ENCODE measurements around the gene ASZ1. TPM values are rescaled to one million over a fixed set of nuclear protein-coding genes. Genes with fewer than 3 reads are reported as not detected.

Gene ASZ1
- total RNA-seq, 1 experiment from 2014 or later = not detected

- no peak for DNase-seq
- Histone ChIP-seq H3K36me3 (no peaks in the 10 kb centered on the region), H3K27me3 (no peaks in the 10 kb centered on the region), H3K9me3 (no peaks in the 10 kb centered on the region), H3K4me3 (no peak overlapping the region)
These were observed 14.9 kb downstream of the ASZ1 start for GRCh38 chr7:117412390-117412789.

GRCh38 chr7:117411539-117411938, 15.8 kb downstream of the ASZ1 start:
- H3K4me3 ChIP-seq = no peak overlapping the region
- no peaks in the 10 kb centered on the region for H3K9me3 ChIP-seq
- H3K36me3 ChIP-seq = no peaks in the 10 kb centered on the region
- DNase-seq = no peak
- H3K27me3 ChIP-seq = no peaks in the 10 kb centered on the region

GRCh38 chr7:117408831-117409230, 18.5 kb downstream of the ASZ1 start:
- no peak for DNase-seq
- Histone ChIP-seq H3K36me3 (no peaks in the 10 kb centered on the region), H3K9me3 (no peaks in the 10 kb centered on the region), H3K4me3 (no peak overlapping the region), H3K27me3 (no peaks in the 10 kb centered on the region)

- H3K27me3 ChIP-seq = no peaks in the 10 kb centered on the region
- no peak for DNase-seq
- no peak overlapping the region for H3K4me3 ChIP-seq
- no peaks in the 10 kb centered on the region for H3K9me3 ChIP-seq
- H3K36me3 ChIP-seq = no peaks in the 10 kb centered on the region
These were observed 21.8 kb downstream of the ASZ1 start for GRCh38 chr7:117405519-117405918.

GRCh38 chr7:117403737-117404136, 23.6 kb downstream of the ASZ1 start:
- Histone ChIP-seq H3K9me3 (no peaks in the 10 kb centered on the region), H3K4me3 (no peak overlapping the region), H3K27me3 (no peaks in the 10 kb centered on the region), H3K36me3 (no peaks in the 10 kb centered on the region)
- no peak for DNase-seq

- H3K27me3 ChIP-seq = no peaks in the 10 kb centered on the region
- H3K9me3 ChIP-seq = no peaks in the 10 kb centered on the region
- no peak for DNase-seq
- no peaks in the 10 kb centered on the region for H3K36me3 ChIP-seq
- H3K4me3 ChIP-seq = no peak overlapping the region
These were observed 25.2 kb downstream of the ASZ1 start for GRCh38 chr7:117402109-117402508.

- no peak for DNase-seq
- no peak overlapping the region for H3K4me3 ChIP-seq
- H3K9me3 ChIP-seq = no peaks in the 10 kb centered on the region
- no peaks in the 10 kb centered on the region for H3K36me3 ChIP-seq
- H3K27me3 ChIP-seq = no peaks in the 10 kb centered on the region
These were observed 25.8 kb downstream of the ASZ1 start for GRCh38 chr7:117401293-117402002.

GRCh38 chr7:117399820-117400422, 27.4 kb downstream of the ASZ1 start:
- Histone ChIP-seq H3K4me3 (no peak overlapping the region), H3K9me3 (no peaks in the 10 kb centered on the region), H3K36me3 (no peaks in the 10 kb centered on the region), H3K27me3 (no peaks in the 10 kb centered on the region)
- DNase-seq = no peak

DNA sequence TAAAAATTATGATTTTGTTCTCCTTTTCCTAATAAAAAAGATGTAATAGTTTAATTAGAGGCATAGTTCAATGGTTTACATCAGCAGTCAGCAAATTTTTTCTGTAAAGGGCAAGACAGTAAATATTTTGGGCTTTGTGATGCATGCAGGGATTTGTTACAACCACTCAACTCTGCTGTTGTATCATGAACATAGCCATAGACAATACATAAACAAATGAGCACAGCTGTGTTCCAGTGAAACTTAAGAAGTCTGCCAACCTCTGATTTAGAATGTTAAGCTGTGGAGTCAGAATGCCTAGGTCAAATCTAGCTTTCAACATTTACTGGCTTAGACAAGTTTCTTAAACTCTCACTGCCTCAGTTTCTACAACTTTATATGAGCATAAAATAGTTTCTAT, 31.6 kb downstream of the ASZ1 start:
- H3K36me3 ChIP-seq = no peaks in the 10 kb centered on the region
- DNase-seq = no peak
- no peaks in the 10 kb centered on the region for H3K27me3 ChIP-seq
- H3K9me3 ChIP-seq = no peaks in the 10 kb centered on the region
- H3K4me3 ChIP-seq = no peak overlapping the region

DNA sequence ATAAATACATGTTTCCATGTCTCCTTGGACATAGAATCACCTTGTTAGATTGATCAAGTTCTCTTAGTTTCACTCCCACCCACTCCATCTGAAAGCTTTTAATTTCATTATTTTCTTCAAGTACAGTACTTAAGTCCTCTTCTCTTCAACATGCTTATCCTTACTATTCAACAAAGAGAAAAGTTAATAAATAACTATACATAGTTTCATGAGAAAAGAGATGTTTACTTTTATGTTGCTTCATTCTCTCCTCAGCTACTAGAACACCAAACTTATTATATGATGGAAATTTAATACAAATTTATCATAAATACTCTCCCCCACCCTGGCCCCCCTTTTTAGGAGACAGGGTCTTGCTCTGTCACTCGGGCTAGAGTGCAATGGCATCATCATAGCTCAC, 33.5 kb downstream of the ASZ1 start:
- H3K9me3 ChIP-seq = no peaks in the 10 kb centered on the region
- no peak for DNase-seq
- no peaks in the 10 kb centered on the region for H3K36me3 ChIP-seq
- H3K27me3 ChIP-seq = no peaks in the 10 kb centered on the region
- H3K4me3 ChIP-seq = no peak overlapping the region

DNA sequence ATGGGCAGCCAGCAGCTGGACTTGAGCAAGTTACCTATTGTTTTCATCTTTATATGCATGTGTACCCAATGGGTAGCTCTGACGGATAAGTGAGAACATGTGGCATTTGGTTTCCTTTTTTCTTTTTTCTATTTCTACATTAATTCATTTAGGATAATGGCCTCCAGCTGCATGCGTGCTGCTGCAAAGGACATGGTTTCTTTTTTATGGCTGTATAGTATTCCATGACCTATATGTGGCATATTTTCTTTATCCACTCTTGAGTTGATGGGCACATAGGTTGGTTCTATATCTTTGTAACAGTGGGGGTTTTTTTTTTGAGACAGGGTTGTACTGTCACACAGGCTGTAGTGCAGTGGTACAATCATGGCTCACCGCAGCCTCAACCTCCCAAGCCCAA, 37.4 kb downstream of the ASZ1 start:
- Histone ChIP-seq H3K36me3 (no peaks in the 10 kb centered on the region), H3K4me3 (no peak overlapping the region), H3K27me3 (no peaks in the 10 kb centered on the region), H3K9me3 (no peaks in the 10 kb centered on the region)
- no peak for DNase-seq

DNA sequence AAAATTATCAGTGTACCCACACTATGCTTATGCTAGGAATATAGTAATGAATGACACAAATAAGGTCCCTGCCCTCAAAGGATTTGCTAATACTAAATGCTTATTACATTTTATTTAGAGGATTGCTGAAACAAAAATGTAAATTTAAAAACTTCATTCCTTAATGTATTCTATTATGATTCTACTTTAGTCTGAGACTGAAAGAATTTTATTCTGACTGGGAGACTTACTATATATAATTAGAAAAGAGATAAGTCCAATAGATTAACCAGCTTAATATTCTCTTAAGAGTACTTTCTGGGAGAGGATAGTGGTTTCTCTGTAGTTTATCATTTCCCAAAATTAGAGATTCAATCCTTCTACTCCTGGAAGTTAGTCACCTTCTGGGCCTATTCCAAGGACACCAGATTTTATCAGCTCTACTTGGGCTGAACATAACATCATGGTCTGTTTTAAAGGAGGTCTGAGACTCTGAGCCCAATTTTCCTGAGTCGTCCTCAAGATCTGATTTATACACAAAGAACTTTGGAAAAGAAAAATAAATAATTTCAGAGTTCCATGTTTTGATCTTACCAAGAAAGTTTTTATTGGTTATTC, 41.1 kb downstream of the ASZ1 start:
- no peaks in the 10 kb centered on the region for H3K9me3 ChIP-seq
- H3K36me3 ChIP-seq = no peaks in the 10 kb centered on the region
- no peak overlapping the region for H3K4me3 ChIP-seq
- no peaks in the 10 kb centered on the region for H3K27me3 ChIP-seq
- DNase-seq = no peak

GRCh38 chr7:117385363-117386109, 41.8 kb downstream of the ASZ1 start:
- Histone ChIP-seq H3K4me3 (no peak overlapping the region), H3K27me3 (no peaks in the 10 kb centered on the region), H3K9me3 (no peaks in the 10 kb centered on the region), H3K36me3 (no peaks in the 10 kb centered on the region)
- DNase-seq = no peak

- Histone ChIP-seq H3K4me3 (no peak overlapping the region), H3K9me3 (no peaks in the 10 kb centered on the region), H3K27me3 (no peaks in the 10 kb centered on the region), H3K36me3 (no peaks in the 10 kb centered on the region)
- no peak for DNase-seq
These were observed 42.5 kb downstream of the ASZ1 start for GRCh38 chr7:117384688-117385362.

- Histone ChIP-seq H3K36me3 (no peaks in the 10 kb centered on the region), H3K9me3 (no peaks in the 10 kb centered on the region), H3K27me3 (no peaks in the 10 kb centered on the region), H3K4me3 (no peak overlapping the region)
- no peak for DNase-seq
These were observed 43.7 kb downstream of the ASZ1 start for GRCh38 chr7:117383483-117384189.

DNA sequence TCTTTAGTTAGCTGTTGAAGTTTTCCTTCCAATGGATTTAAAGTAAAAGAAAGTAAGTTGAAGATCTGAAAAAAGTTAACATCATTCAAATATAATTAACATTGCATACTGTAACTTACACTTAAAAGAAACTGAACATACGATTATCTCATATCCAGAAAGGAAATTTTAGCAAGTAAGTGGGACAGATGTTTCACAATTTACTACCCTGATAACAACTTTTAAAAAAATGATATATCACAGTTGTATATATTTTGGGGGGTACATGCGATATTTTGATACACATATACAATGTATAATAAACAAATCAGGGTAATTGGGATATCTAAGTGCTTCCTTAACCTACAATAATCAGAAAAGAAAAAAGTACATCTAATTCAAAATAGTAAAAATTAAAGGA, 44.2 kb downstream of the ASZ1 start:
- no peaks in the 10 kb centered on the region for H3K9me3 ChIP-seq
- H3K36me3 ChIP-seq = no peaks in the 10 kb centered on the region
- H3K27me3 ChIP-seq = no peaks in the 10 kb centered on the region
- DNase-seq = no peak
- no peak overlapping the region for H3K4me3 ChIP-seq

Data from MG63 (cell line).